Lower leg skin (tissue), 4 donors: ENCODE results near the gene GRIN2A. TPM values are rescaled to one million over a fixed set of nuclear protein-coding genes. Genes with fewer than 3 reads are reported as not detected.

Experiments
- DNase-seq, 2 donors: peaks; one replicate each; pipeline ENCODE4 v3.0.0-alpha.2; 2019; ENCODE audit warnings: low spot score in 2 of 2
- H3K4me3 ChIP-seq: fragments of 200-600 bp; sonication (generic); 2 replicates; pipeline ENCODE4 v1.5.1; 2017; ENCODE audit warnings: mild to moderate bottlenecking, low read depth; ENCODE audit not compliant: poor library complexity, severe bottlenecking
- POLR2A ChIP-seq, 2 donors: fragments of 450-650 bp; IDR thresholded peaks; one replicate each; pipeline ENCODE4 v1.6.1; 2016 to 2017; ENCODE audit warnings: antibody characterized with exemption in 2 of 2, mild to moderate bottlenecking in 1 of 2, moderate library complexity in 1 of 2
- WGBS, 2 donors: methylation state at CpG; one replicate each; pipeline ENCODE4 v1.1.5; 2018; 5-methylcytosine and 5-hydroxymethylcytosine counted together
- intact Hi-C: fragments of 100-400 bp; cut with DNase I; formaldehyde crosslinking; loops from one replicate; pipeline ENCODE4 v1.15.0; 2023; ENCODE audit warnings: low total_unique reads
- total RNA-seq, 4 donors: library from RNA; depleted of rRNA; stranded (reverse); fragments of >200 nt; gene quantifications; one replicate each; pipeline ENCODE4 v1.1.0, GENCODE V29; 2016
- TF ChIP-seq, protein P1 (sequence below), 3 donors: fragments of 450-650 bp; IDR thresholded peaks; one replicate each; pipeline ENCODE4 v1.5.1; 2016; ENCODE audit warnings: antibody characterized with exemption in 3 of 3, mild to moderate bottlenecking in 3 of 3, moderate library complexity in 2 of 3

GRIN2A gene
- total RNA-seq, 4 donors from 2014 or later = 0.30 to 1.7 (median 0.73) TPM

DNA sequence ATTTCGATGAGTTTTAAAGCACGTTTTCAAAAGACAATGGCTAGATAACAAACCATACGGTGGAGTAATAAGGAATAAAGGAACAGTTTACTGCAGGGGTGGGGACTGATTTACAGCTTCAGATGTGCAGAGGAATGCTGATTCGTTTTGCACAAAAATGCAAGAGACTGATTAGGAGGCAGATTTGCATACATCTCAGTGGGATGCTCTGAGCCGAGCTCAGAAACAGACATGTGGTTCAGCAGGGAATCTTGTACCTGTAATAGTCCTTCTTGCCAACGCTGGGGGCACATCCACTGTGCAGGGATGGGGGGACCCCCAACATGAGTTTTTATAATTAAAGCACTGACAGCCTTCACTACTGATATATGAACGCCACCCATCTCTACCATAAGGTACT is 308.0 kb downstream of the GRIN2A start:
- intact Hi-C loops = no loop called here
- 55 to 61% methylated on average over 7 of the region's 7 CpGs for WGBS, 2 donors
- DNase-seq = no peak
- TF ChIP-seq POLR2A (IDR thresholded peaks at IDR 0.05) = no peak
- TF ChIP-seq, protein P1, sequence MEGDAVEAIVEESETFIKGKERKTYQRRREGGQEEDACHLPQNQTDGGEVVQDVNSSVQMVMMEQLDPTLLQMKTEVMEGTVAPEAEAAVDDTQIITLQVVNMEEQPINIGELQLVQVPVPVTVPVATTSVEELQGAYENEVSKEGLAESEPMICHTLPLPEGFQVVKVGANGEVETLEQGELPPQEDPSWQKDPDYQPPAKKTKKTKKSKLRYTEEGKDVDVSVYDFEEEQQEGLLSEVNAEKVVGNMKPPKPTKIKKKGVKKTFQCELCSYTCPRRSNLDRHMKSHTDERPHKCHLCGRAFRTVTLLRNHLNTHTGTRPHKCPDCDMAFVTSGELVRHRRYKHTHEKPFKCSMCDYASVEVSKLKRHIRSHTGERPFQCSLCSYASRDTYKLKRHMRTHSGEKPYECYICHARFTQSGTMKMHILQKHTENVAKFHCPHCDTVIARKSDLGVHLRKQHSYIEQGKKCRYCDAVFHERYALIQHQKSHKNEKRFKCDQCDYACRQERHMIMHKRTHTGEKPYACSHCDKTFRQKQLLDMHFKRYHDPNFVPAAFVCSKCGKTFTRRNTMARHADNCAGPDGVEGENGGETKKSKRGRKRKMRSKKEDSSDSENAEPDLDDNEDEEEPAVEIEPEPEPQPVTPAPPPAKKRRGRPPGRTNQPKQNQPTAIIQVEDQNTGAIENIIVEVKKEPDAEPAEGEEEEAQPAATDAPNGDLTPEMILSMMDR (IDR thresholded peaks at IDR 0.05) = no peak
- H3K4me3 ChIP-seq = no peak overlapping the region

DNA sequence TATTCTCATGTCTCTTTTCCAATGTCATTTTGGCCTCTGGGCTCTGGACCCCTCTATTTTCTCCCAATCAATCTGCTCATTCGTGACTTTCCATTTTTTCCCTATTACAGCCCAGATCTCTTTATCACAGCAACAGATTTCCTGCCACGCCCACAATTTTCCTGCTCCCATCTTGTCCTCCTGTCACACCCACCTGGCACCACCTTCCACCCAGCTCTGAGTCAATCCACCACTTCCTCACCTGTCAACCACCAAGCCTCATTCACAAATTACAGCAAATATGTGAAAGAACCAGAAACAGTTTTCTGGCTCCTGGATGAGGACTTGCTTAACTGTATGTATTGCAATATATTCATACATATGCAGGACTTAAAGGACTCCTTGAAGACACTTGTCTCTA is 311.3 kb downstream of the GRIN2A start:
- TF ChIP-seq, protein P1 (IDR thresholded peaks at IDR 0.05) = no peak
- no peak for TF ChIP-seq POLR2A (IDR thresholded peaks at IDR 0.05)
- intact Hi-C loops = no loop called here
- H3K4me3 ChIP-seq = no peak overlapping the region
- DNase-seq = no peak
- WGBS, 2 donors = 56 to 65% methylated on average over 2 of the region's 2 CpGs

DNA sequence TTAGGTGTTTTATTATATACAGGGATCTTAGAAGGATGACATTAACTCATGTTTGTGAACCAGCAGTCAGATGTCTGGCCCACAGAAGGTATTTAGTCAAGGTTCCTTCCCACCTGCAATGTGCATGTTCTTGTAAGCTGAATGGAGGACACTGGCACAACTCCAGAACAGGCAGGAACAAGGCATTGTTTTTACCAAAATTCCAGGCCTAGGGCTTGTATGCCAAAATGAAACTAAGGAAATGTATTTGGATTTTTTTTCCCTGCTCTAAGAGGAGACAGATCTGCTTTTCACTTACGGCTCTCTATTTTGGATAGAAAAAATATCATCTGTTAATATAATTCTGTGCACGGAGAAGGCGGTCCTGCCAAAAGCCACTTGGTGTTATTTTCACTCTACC is 312.5 kb downstream of the GRIN2A start:
- 64 to 69% methylated on average over 3 of the region's 3 CpGs for WGBS, 2 donors
- intact Hi-C loops = no loop called here
- DNase-seq = no peak
- TF ChIP-seq POLR2A (IDR thresholded peaks at IDR 0.05) = no peak
- TF ChIP-seq, protein P1 (IDR thresholded peaks at IDR 0.05) = no peak
- no peak overlapping the region for H3K4me3 ChIP-seq

DNA sequence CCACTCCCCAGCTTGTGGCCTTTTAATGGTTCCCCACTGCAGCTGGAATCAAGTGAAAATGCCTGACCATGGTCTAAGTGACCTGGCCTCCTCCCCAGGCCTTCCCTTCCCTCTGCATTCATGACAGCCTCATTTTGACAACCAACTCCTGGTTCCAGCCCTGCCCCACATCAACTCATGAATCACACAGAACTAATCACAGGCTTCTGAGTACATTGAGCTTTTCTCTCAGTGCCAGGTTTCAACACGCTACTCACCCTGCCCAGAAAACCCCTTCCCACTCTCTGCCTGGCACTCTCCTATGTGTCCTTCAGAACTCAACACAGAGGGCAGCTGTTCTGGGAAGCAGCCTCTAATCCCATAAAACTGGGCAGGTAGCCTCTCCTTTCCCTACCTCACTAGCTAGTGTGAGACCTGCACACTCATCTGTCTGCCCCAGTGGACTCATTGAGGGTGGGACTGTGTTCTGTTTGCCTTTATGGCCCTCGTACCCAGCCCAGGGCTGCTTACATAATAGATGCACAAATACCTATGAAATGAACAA is 313.6 kb downstream of the GRIN2A start:
- intact Hi-C loops = no loop called here
- DNase-seq = no peak
- no peak overlapping the region for H3K4me3 ChIP-seq
- TF ChIP-seq, protein P1 (IDR thresholded peaks at IDR 0.05) = no peak
- no peak for TF ChIP-seq POLR2A (IDR thresholded peaks at IDR 0.05)
- 77 to 84% methylated on average over 2 of the region's 2 CpGs for WGBS, 2 donors

DNA sequence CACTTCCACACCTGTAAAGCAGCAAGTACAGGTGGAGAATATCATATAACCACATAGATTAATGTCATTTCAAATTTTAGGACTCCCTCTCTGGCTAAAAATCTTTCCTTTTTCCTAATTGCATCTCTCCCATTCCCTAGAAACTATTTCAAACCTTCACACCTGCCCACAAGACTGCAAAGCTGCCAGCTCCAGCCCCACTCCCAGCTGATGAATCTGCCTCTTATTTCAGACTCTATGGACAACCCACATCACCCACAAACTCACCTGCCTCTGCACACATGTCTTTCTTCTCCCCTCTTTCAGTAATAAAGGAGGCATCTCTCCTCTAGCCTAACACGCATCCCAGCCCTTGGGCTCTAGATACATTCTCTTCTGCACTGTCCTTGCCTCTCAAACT is 315.1 kb downstream of the GRIN2A start:
- H3K4me3 ChIP-seq = no peak overlapping the region
- no peak for DNase-seq
- WGBS, 2 donors = 93 to 95% methylated on average over 1 of the region's 1 CpG
- TF ChIP-seq, protein P1 (IDR thresholded peaks at IDR 0.05) = no peak
- TF ChIP-seq POLR2A (IDR thresholded peaks at IDR 0.05) = no peak
- intact Hi-C loops = no loop called here

DNA sequence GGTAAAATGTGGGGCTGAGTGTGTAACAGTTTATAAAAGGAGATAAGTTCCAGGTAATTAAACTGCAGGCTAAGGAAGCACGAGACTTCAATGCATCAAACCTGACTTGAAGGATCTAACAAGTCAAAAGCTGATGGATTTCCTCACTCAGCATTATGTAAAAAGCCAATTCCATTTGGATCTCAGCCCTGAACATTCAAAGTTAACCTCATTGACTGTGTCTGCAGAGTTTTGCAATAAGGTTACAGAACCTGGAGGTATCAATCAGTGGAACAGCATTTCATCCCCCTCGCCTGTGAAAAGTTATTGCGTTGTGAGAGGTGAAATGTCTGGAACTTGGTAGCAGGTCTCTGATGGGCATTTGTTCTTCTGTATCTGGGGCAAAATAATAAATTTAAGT is 317.8 kb downstream of the GRIN2A start:
- no peak for DNase-seq
- no peak overlapping the region for H3K4me3 ChIP-seq
- TF ChIP-seq POLR2A (IDR thresholded peaks at IDR 0.05) = no peak
- TF ChIP-seq, protein P1 (IDR thresholded peaks at IDR 0.05) = no peak
- WGBS, 2 donors = 75 to 76% methylated on average over 3 of the region's 3 CpGs
- intact Hi-C loops = no loop called here
